ENCODE results near the gene KRT36.

The KRT36 gene

DNA sequence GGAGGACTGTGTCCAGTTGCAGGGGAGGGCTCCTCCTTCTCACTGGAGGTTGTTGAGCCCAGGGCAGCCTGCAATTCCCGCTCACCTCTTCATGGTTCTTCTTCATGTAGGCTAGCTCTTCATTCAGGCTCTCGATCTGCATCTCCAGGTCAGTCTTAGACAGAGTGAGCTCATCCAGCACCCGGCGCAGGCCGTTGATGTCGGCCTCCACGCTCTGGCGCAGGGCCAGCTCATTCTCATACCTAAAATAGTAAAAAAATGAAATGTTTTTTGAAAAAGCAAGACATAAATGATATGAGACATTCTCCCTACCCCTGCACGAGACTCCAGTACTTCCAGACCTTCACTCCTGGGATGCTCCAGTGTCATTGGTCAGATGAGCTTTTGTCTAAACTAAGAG is 13.5 kb upstream of the KRT36 start:
- H3K4me3 ChIP-seq (replicated peaks; ENCODE audit: low read depth, low read length), result no peak overlapping the region
- no peak for DNase-seq (ENCODE audit: low read depth)
- TF ChIP-seq, protein P1, sequence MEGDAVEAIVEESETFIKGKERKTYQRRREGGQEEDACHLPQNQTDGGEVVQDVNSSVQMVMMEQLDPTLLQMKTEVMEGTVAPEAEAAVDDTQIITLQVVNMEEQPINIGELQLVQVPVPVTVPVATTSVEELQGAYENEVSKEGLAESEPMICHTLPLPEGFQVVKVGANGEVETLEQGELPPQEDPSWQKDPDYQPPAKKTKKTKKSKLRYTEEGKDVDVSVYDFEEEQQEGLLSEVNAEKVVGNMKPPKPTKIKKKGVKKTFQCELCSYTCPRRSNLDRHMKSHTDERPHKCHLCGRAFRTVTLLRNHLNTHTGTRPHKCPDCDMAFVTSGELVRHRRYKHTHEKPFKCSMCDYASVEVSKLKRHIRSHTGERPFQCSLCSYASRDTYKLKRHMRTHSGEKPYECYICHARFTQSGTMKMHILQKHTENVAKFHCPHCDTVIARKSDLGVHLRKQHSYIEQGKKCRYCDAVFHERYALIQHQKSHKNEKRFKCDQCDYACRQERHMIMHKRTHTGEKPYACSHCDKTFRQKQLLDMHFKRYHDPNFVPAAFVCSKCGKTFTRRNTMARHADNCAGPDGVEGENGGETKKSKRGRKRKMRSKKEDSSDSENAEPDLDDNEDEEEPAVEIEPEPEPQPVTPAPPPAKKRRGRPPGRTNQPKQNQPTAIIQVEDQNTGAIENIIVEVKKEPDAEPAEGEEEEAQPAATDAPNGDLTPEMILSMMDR (IDR thresholded peaks at IDR 0.05; ENCODE audit: low read length, missing control alignments), result no peak

DNA sequence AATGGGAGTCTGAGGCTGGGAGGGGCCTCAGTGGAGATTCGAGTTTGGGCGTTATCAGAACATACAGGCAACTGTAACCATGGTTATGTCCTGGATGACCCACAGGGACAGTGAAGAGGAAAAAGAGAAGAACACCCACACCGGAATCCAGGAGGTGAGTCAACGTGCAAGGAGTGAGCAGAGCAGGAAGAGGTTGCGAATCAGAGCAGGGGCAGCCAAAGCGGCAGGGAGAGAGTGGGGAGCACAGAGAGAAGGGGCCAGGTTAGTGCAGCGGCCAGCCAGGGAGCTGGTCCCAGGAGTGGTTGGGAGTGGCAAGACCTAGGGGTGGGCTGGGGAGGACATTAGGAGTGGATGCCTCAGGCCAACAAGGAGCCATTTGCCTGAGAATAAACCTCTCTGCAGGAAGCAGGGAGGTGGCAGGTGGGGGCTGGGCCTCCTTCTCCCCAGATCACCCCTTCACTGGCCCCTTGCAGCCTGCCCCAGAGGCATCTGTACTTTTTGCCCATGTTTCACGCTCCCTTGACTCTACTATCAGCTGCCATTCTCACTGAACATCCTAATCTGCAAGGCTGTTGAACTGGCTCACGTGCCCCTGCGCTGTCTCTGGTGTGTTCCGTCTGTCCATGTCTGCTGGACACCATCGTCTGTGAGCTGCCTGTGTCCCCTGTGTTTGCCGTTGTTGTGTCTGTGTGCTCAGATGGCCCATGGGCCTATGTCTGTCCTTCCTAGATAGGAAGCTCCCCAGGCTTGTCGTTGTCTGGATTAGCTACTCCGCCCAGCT is 10.6 kb upstream of the KRT36 start:
- DNase-seq (ENCODE audit: low read depth), result peak; percentile 47
- H3K4me3 ChIP-seq (replicated peaks; ENCODE audit: low read depth, low read length), result no peak overlapping the region
- TF ChIP-seq, protein P1 (IDR thresholded peaks at IDR 0.05; ENCODE audit: low read length, missing control alignments), result no peak

- no peak for DNase-seq (ENCODE audit: low read depth)
- no peak overlapping the region for H3K4me3 ChIP-seq (replicated peaks; ENCODE audit: low read depth, low read length)
- TF ChIP-seq, protein P1 (IDR thresholded peaks at IDR 0.05; ENCODE audit: low read length, missing control alignments), result no peak
Observed at GRCh38 chr17:41499714-41500113, 10.0 kb upstream of the KRT36 start.

DNA sequence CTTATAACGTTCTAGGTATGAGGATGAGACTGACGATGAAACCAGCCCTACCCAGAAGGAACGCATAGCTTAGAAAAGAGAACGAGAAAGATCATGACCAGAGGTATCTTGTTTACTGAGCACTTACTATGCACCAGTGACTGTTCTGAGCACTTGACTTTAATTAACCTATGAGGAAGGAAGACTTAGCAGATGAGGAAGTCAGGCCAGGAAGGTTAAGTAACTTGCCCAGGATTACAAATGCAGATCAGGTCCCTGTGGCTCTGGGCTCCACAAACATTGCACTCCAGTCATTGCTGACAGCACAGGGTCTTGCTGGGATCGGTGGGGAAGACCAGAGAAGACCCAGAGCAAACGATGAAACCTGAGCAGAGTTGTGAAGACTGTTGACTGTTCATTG is 8.6 kb upstream of the KRT36 start:
- DNase-seq (ENCODE audit: low read depth), result no peak
- no peak overlapping the region for H3K4me3 ChIP-seq (replicated peaks; ENCODE audit: low read depth, low read length)
- TF ChIP-seq, protein P1 (IDR thresholded peaks at IDR 0.05; ENCODE audit: low read length, missing control alignments), result no peak

GRCh38 chr17:41496803-41497484 is 7.2 kb upstream of the KRT36 start:
- peak; percentile 85 for DNase-seq (ENCODE audit: low read depth)
- no peak overlapping the region for H3K4me3 ChIP-seq (replicated peaks; ENCODE audit: low read depth, low read length)
- TF ChIP-seq, protein P1 (IDR thresholded peaks at IDR 0.05; ENCODE audit: low read length, missing control alignments), result peak; percentile 79

DNA sequence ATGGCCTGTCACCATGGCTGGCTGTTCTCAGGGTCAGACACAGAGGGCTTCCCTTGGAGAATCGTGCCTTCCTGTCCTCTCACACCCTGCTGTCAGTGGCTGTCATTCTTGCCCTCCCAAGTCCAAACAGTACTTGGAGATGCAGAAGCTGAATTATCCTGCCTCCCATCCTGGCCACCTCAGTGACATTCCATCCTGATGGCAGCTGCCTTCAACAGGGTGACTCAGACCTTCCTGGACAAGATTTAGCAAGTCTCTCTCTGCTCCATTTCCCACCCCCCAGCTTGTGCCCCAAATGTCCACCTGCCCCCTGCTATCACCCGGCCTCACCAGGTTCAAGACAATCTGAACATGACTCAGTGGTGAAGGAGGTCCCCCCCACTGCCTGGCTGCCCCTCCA is 4.8 kb upstream of the KRT36 start:
- DNase-seq (ENCODE audit: low read depth), result peak; percentile 16

More for the DNA sequence above, 4.8 kb upstream of the KRT36 start:
- TF ChIP-seq, protein P1 (IDR thresholded peaks at IDR 0.05; ENCODE audit: low read length, missing control alignments), result no peak
- H3K4me3 ChIP-seq (replicated peaks; ENCODE audit: low read depth, low read length), result no peak overlapping the region
